K562 treated with DMSO at 1 percent for 4 hours (cell line): ENCODE measurements around the gene NOSTRIN. TPM values are rescaled to one million over a fixed set of nuclear protein-coding genes. Genes with fewer than 3 reads are reported as not detected.

Source experiments
- total RNA-seq: library from RNA; unstranded; fragments of 300-600 nt; gene quantifications from 2 replicates; pipeline ENCODE4 v1.2.3, GENCODE V29; 2022; ENCODE audit not compliant: insufficient read depth

The NOSTRIN gene, protein sequence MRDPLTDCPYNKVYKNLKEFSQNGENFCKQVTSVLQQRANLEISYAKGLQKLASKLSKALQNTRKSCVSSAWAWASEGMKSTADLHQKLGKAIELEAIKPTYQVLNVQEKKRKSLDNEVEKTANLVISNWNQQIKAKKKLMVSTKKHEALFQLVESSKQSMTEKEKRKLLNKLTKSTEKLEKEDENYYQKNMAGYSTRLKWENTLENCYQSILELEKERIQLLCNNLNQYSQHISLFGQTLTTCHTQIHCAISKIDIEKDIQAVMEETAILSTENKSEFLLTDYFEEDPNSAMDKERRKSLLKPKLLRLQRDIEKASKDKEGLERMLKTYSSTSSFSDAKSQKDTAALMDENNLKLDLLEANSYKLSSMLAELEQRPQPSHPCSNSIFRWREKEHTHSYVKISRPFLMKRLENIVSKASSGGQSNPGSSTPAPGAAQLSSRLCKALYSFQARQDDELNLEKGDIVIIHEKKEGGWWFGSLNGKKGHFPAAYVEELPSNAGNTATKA
- 20.8 and 23.1 TPM in 2 replicates for total RNA-seq

DNA sequence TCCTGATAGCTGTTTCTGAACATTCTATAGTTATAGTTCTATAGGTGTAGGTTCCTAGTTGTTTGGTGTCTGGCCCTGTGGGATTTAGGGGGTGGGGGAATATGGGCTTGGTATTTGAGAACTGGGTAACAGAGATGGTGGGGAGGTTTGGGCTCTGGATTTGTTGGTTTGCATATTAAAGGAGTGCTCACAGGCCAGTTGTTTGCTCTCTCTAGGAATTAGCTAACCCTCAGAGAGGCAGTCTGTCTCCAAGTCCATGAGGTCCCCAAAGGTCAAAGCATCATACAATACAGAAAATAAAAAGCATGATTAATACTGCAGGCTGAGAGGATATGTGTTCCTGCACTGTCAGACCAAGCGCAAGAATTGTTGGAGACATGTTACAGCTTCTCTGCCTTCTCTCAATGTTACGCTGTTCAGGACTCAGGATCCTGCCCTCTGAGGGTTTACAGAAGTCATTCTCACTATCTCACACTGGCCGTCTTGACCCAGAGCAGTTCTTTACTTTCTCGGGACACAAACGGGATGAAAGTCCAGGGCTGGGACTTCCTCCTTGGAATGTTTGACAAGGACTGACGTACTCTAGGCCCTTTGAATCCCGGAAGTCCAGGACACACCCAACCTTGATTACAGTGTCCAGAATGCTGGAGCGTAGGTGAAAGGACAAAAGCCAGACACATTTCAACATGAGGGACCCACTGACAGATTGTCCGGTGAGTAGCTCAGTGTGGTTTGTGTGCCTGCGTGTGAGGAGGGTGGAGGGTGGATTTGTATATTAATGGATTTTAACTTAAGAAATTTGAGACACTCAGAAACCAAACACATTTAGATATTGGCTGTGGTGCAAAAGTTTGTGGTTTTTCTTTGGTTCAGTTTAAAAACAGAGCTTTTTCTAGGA lies at the start of gene NOSTRIN:
NOSTRIN (plus strand) TSS at position 677 of the 898 bp plus-strand sequence; CDS start at position 687, 10 bp downstream.

DNA sequence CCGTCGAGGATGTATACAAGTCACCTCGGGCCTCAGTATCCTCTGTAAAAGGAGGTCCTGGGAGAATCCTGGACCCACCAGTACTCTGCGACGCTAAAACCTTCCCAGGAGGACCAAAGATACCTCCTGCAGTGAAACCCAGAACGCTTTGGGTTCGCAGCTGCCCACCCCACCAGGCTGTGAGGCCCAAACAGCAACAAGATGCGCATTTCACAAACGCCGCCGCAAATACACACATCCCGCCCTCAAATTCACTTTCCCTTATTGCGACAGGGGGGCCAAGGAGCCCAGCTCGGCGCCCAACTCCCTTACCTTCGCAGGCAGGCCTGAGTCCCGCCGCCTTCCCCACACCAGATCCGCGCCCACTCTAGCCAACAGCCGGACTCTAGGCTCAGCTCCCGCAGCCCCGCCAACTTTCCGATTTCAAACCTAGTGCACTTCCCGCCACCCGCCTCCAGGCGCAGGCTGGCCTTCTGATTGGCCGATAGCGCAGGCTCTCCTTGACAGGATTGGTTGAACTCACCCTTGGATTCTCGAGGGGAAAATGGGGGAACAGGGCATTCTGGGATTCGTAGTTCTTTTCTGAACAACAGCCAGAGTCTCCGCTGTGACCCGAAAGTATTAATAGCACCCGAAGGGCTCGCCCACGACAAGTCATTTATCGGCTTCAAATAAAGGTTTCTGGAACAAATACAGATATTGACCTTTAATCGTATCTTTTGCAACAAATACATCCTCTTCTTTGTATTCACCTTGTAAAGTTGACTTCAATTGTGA lies 87.8 kb downstream of the NOSTRIN start, which contains the start of gene SPC25:
SPC25 (minus strand) TSS at position 425 of the 777 bp plus-strand sequence. CDS start 911 bp downstream, outside the sequence.

DNA sequence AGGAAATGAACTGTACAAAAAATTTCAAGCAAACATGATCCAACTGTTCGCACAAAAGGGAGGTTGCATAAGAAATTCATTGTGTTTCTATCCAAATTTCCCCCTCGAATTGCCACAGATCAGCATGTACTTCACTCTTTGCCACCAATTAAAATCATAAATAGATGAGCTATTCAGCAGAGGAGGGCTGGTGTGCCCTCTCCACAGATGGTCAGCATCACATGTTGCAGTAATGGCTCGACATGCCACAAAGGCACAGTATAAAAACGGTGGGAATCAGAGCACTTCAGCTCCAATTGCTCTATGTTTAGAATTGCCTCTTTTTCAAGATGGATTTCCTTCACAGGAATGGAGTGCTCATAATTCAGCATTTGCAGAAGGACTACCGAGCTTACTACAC lies 98.6 kb downstream of the NOSTRIN start, which contains the start of gene G6PC2:
G6PC2 (plus strand) TSS at position 289 of the 400 bp plus-strand sequence; CDS start at position 330, 41 bp downstream.

Other genes with a start within 250 kb of the NOSTRIN start
- gene SPC25, start 87.8 kb downstream of the NOSTRIN start, total RNA-seq, result 37.3 and 40.0 TPM in 2 replicates
- not detected in 2 replicates for gene G6PC2, start 98.7 kb downstream of the NOSTRIN start, total RNA-seq
- 0.13 and 0.21 TPM in 2 replicates for gene ABCB11, start 228.7 kb downstream of the NOSTRIN start, total RNA-seq